Measurements from ENCODE around the gene GRAMD4. TPM values are rescaled to one million over a fixed set of nuclear protein-coding genes. Genes with fewer than 3 reads are reported as not detected.

Gene GRAMD4
- total RNA-seq, 1 experiment from 2014 or later = 38.2 TPM

DNA sequence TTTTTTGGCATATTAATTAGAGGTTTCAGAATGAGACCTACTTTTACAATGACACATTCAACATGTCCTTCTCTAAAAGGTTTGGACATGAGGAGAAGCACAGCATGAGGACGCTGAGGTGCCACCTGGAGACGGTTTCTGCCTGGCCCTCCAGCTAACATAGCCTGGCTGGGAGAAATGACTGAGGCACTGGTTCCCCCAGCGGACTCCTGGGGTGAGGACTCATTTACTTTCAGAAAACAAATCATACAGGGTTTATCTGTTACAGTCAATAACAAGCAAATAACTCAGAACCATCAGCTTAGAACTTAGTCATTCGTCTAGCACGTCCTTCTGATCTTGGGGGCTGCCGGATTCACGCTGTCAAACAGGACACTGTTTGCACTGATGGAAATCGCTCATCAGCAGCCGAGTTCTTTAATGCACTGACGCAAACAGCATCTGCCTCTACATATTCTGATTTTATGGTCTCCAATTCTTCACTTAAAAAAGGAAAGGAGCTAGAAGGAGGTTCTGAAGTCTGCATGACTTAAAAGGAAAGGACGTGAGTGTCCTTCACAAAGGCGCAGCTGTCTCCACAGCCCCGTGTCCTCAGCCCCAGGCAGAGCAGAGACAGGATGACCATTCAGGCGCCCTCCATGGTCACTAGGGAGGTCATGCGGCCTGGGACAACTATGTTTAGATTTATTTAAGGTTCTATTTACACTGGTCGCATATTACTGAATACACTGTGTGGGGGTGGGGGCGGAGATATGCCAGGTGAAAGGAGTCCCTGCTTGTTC lies 73.6 kb downstream of the GRAMD4 start:
- no peaks in the 10 kb centered on the region for H3K27me3 ChIP-seq (ENCODE audit: insufficient read depth, low read depth)
- no peaks in the 10 kb centered on the region for H3K36me3 ChIP-seq (ENCODE audit: low read depth)
- CTCF ChIA-PET = no interaction called here
- H3K4me3 ChIP-seq = no peak overlapping the region
- TF ChIP-seq, protein P1, sequence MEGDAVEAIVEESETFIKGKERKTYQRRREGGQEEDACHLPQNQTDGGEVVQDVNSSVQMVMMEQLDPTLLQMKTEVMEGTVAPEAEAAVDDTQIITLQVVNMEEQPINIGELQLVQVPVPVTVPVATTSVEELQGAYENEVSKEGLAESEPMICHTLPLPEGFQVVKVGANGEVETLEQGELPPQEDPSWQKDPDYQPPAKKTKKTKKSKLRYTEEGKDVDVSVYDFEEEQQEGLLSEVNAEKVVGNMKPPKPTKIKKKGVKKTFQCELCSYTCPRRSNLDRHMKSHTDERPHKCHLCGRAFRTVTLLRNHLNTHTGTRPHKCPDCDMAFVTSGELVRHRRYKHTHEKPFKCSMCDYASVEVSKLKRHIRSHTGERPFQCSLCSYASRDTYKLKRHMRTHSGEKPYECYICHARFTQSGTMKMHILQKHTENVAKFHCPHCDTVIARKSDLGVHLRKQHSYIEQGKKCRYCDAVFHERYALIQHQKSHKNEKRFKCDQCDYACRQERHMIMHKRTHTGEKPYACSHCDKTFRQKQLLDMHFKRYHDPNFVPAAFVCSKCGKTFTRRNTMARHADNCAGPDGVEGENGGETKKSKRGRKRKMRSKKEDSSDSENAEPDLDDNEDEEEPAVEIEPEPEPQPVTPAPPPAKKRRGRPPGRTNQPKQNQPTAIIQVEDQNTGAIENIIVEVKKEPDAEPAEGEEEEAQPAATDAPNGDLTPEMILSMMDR (conservative IDR thresholded peaks at IDR 0.05) = no peak
- TF ChIP-seq EZH2 (IDR thresholded peaks at IDR 0.05; ENCODE audit: low read depth) = no peak
- no peak overlapping the region for H3K27ac ChIP-seq
- no peak for DNase-seq
- H3K4me2 ChIP-seq = no peak overlapping the region
- no peaks in the 10 kb centered on the region for H3K9me2 ChIP-seq (ENCODE audit: insufficient read depth)
- intact Hi-C loops (cut with micrococcal nuclease; ENCODE audit: unreplicated experiment) = no loop called here
- H3F3A ChIP-seq (ENCODE audit: insufficient read depth, low read depth) = peaks cover 19% of the 10 kb centered on the region; the same call in 1 of the 2 replicates
- no peak overlapping the region for H2AFZ ChIP-seq
- BruUV-seq (replicated peaks) = no TSS peak
- no peaks in the 10 kb centered on the region for H3K4me1 ChIP-seq (replicated peaks; ENCODE audit: insufficient read depth)
- no peaks in the 10 kb centered on the region for H4K20me1 ChIP-seq (ENCODE audit: insufficient read depth)
- POLR2A ChIA-PET (ENCODE audit: unreplicated experiment) = no interaction called here
- H3K79me2 ChIP-seq (ENCODE audit: low read depth) = no peaks in the 10 kb centered on the region
- no peaks in the 10 kb centered on the region for H3K9me3 ChIP-seq (ENCODE audit: insufficient read depth, low read depth)

DNA sequence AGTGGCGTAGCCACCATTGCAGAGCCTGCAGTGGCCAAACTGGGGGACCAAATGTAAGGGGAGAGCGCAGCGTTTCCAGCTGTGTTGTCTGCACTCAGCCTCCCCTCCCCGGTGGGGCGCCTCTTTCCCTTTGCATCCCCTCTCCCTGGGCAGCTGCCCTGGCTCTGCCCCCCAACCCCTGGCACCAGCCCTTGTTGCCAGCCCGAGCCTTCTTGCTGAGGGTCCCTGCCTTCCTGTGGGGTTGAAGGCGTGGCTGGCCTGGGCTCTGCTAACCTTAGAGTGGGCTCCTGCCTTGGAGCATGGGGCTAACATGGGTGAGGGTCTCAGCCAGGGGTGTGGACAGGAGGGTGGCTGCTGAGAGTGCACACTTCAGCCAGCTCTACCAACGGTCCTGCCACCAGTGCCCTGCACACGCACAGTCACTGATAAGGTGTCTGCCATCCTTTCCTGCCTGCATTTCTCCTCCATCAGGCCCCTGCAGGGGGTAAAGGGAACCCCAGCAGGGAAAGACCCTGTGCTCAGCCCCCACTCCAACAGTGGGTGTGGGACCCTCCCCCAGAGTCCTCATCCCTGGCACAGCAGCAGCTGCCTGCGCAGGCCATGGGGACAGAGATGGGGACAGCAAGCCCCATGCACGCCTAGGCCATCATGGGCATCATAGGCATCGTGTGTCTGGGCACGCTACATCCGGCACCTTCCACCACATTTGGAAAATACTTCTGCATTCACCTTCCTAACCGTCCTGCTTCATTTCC lies 74.4 kb downstream of the GRAMD4 start:
- no peaks in the 10 kb centered on the region for H3K4me1 ChIP-seq (replicated peaks; ENCODE audit: insufficient read depth)
- no peaks in the 10 kb centered on the region for H3K9me2 ChIP-seq (ENCODE audit: insufficient read depth)
- H3K4me2 ChIP-seq = no peak overlapping the region
- H3K9me3 ChIP-seq (ENCODE audit: insufficient read depth, low read depth) = no peaks in the 10 kb centered on the region
- no peaks in the 10 kb centered on the region for H3K27me3 ChIP-seq (ENCODE audit: insufficient read depth, low read depth)
- ChIA-PET CTCF (no interaction called here), POLR2A (ENCODE audit: unreplicated experiment) (no interaction called here)
- no TSS peak for BruUV-seq (replicated peaks)
- H4K20me1 ChIP-seq (ENCODE audit: insufficient read depth) = no peaks in the 10 kb centered on the region
- no peak overlapping the region for H3K27ac ChIP-seq
- H3K79me2 ChIP-seq (ENCODE audit: low read depth) = no peaks in the 10 kb centered on the region
- no peak for DNase-seq
- H3K36me3 ChIP-seq (ENCODE audit: low read depth) = no peaks in the 10 kb centered on the region
- H3F3A ChIP-seq (ENCODE audit: insufficient read depth, low read depth) = peaks cover 19% of the 10 kb centered on the region; the same call in 1 of the 2 replicates
- TF ChIP-seq, protein P1 (conservative IDR thresholded peaks at IDR 0.05) = no peak
- no peak overlapping the region for H3K4me3 ChIP-seq
- intact Hi-C loops (cut with micrococcal nuclease; ENCODE audit: unreplicated experiment) = no loop called here
- no peak overlapping the region for H2AFZ ChIP-seq

DNA sequence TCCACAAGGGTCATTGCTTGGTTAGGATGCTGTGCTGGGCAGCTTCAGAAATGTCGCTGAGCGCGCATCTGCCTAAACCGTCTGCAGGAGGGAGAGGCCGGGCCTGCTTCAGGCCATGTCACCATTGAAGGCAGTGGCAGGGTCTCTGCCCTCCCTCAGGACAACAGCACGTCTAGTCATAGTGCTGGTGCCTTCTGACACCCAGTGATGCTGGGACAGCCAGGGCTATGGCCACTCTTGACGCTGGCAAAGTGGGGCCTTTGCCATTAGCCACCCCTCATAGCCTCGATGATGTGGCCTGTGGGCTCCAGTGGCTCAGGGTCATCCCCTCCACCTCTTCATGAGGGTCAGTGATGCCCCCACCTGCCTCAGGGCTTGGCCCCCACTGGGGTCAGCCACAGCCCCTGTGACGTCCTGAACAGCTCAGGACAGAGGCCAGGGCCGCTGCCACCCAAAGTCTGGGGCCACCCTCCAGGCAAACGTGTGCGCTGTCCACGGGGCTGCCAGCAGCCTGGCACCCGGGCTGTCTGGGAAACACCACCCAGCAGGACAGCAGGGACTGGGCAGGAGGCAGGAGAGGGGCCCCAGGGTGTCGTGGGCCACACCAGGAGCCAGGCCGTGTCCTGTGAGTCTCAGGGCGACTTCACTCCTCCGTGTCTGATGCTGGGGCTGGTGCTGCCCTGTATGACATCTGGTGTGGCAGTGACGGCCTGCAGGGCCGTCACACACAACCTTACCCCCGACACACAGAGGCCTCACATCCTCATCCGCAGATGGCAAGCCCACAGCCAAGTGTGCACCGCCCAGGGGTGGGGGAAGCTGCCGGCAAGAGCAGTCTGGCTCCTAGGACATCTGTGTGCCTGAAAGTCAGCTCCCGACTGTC lies 75.4 kb downstream of the GRAMD4 start:
- TF ChIP-seq, protein P1 (conservative IDR thresholded peaks at IDR 0.05) = no peak
- no peak for TF ChIP-seq EZH2 (IDR thresholded peaks at IDR 0.05; ENCODE audit: low read depth)
- ChIA-PET POLR2A (ENCODE audit: unreplicated experiment) (no interaction called here), CTCF (no interaction called here)
- no peak for DNase-seq
- Histone ChIP-seq H3K79me2 (ENCODE audit: low read depth) (no peaks in the 10 kb centered on the region), H3K9me2 (ENCODE audit: insufficient read depth) (no peaks in the 10 kb centered on the region), H3K9me3 (ENCODE audit: insufficient read depth, low read depth) (no peaks in the 10 kb centered on the region), H3F3A (ENCODE audit: insufficient read depth, low read depth) (peaks cover 12% of the 10 kb centered on the region; the same call in 1 of the 2 replicates), H2AFZ (no peak overlapping the region), H3K4me3 (no peak overlapping the region), H3K36me3 (ENCODE audit: low read depth) (no peaks in the 10 kb centered on the region), H4K20me1 (ENCODE audit: insufficient read depth) (no peaks in the 10 kb centered on the region), H3K4me2 (no peak overlapping the region), H3K4me1 (replicated peaks; ENCODE audit: insufficient read depth) (no peaks in the 10 kb centered on the region), H3K27me3 (ENCODE audit: insufficient read depth, low read depth) (no peaks in the 10 kb centered on the region), H3K27ac (no peak overlapping the region)
- no TSS peak for BruUV-seq (replicated peaks)
- intact Hi-C loops (cut with micrococcal nuclease; ENCODE audit: unreplicated experiment) = no loop called here
